ENCODE measurements around the gene FGF14. TPM values are rescaled to one million over a fixed set of nuclear protein-coding genes. Genes with fewer than 3 reads are reported as not detected.

FGF14 gene
- total and polyA plus RNA-seq, 2 of the 4 experiments (the other 2 are of a cell fraction) = under 0.01 TPM; not detected in 1

DNA sequence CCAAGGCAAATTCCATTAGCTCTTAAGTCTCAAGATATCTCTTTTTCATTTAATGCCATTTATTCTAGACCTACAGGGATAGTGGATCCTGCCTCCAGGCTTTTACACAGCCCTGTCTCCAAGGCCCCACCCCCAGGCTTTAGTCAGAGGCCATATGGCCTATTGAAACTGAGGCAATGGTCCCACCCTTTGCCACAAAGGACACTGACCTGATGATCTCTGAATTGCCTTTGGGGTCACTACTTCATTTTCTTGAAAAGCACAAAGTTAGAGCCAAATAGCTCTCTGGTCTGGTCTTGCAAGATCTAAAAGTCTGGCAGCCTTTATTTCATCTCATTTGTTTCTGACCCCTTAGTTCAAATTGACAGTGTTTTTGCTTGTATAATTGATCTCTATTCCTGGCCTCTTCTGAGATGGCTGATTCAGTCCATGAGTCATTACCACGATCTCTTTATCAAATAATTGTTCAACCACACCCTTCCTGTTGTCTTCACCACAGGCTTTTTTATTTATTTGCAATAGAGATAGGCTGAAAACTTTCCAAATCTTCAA, 209.8 kb downstream of the FGF14 start:
- Histone ChIP-seq H3K9me3 (ENCODE audit: control insufficient read depth, insufficient read depth, low read length) (no peaks in the 10 kb centered on the region), H3K27me3 (ENCODE audit: control insufficient read depth, insufficient read depth, low read length) (no peaks in the 10 kb centered on the region), H3K4me3 (ENCODE audit: insufficient read depth, low read depth, low read length) (no peak overlapping the region), H3K9me1 (ENCODE audit: insufficient read depth, low read length) (no peaks in the 10 kb centered on the region), H3K18ac (ENCODE audit: low read depth, low read length) (no peak overlapping the region), H3K56ac (ENCODE audit: extremely low read depth, insufficient read depth, low read length) (no peak overlapping the region), H4K91ac (ENCODE audit: insufficient read depth, low read depth, low read length) (no peak overlapping the region), H2AK5ac (ENCODE audit: low read depth, low read length) (no peak overlapping the region), H3K9ac (ENCODE audit: low read depth, low read length) (no peak overlapping the region), H3K79me1 (ENCODE audit: low read depth in 1 of 2, low read length in 2 of 2) (no peaks in the 10 kb centered on the region), H2AK9ac (replicated peaks; ENCODE audit: low read depth, low read length, poor library complexity) (no peak overlapping the region), H3K27ac (ENCODE audit: insufficient read depth, low read length) (no peak overlapping the region), H2BK15ac (ENCODE audit: low read depth, low read length) (no peak overlapping the region), H4K20me1 (ENCODE audit: insufficient read depth, low read length) (no peaks in the 10 kb centered on the region), H2BK5ac (ENCODE audit: low read depth, low read length, poor library complexity, severe bottlenecking) (no peak overlapping the region), H3K4ac (ENCODE audit: low read depth, low read length) (peak overlapping the region; percentile 34; the same call in 1 of the 2 replicates), H2BK120ac (ENCODE audit: low read depth, low read length) (0 out of 2 replicates have a peak overlapping the region, but pooled peaks have one; percentile 17), H4K5ac (ENCODE audit: low read depth, low read length) (no peak overlapping the region), H3K36me3 (ENCODE audit: control insufficient read depth, insufficient read depth, low read length) (no peaks in the 10 kb centered on the region), H3K4me1 (ENCODE audit: control insufficient read depth, insufficient read depth, low read length) (peaks cover 4% of the 10 kb centered on the region; the same call in 1 of the 2 replicates), H2BK20ac (ENCODE audit: low read depth, low read length) (no peak overlapping the region), H4K8ac (ENCODE audit: low read depth in 2 of 2, low read length in 2 of 2) (no peak overlapping the region), H3K14ac (replicated peaks; ENCODE audit: low read depth, low read length) (no peak overlapping the region), H3K4me2 (ENCODE audit: low read depth, low read length) (no peak overlapping the region; the same call in 1 of the 2 replicates), H2AFZ (replicated peaks; ENCODE audit: low read length, poor library complexity) (no peak overlapping the region), H3K23ac (ENCODE audit: low read depth, low read length) (no peak overlapping the region)
- TF ChIP-seq, protein P1, sequence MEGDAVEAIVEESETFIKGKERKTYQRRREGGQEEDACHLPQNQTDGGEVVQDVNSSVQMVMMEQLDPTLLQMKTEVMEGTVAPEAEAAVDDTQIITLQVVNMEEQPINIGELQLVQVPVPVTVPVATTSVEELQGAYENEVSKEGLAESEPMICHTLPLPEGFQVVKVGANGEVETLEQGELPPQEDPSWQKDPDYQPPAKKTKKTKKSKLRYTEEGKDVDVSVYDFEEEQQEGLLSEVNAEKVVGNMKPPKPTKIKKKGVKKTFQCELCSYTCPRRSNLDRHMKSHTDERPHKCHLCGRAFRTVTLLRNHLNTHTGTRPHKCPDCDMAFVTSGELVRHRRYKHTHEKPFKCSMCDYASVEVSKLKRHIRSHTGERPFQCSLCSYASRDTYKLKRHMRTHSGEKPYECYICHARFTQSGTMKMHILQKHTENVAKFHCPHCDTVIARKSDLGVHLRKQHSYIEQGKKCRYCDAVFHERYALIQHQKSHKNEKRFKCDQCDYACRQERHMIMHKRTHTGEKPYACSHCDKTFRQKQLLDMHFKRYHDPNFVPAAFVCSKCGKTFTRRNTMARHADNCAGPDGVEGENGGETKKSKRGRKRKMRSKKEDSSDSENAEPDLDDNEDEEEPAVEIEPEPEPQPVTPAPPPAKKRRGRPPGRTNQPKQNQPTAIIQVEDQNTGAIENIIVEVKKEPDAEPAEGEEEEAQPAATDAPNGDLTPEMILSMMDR (conservative IDR thresholded peaks at IDR 0.05; ENCODE audit: low read depth, low read length) = no peak
- no peak for TF ChIP-seq RCOR1 (IDR thresholded peaks at IDR 0.05; ENCODE audit: insufficient replicate concordance, low read length)
- TF ChIP-seq RAD21 (IDR thresholded peaks at IDR 0.05; ENCODE audit: low read length) = no peak
- no peak for TF ChIP-seq SMC3 (IDR thresholded peaks at IDR 0.05; ENCODE audit: low read depth, low read length)
- TF ChIP-seq, protein P2, sequence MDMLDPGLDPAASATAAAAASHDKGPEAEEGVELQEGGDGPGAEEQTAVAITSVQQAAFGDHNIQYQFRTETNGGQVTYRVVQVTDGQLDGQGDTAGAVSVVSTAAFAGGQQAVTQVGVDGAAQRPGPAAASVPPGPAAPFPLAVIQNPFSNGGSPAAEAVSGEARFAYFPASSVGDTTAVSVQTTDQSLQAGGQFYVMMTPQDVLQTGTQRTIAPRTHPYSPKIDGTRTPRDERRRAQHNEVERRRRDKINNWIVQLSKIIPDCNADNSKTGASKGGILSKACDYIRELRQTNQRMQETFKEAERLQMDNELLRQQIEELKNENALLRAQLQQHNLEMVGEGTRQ (IDR thresholded peaks at IDR 0.05; ENCODE audit: low read depth, low read length) = no peak
- TF ChIP-seq MXI1 (IDR thresholded peaks at IDR 0.05; ENCODE audit: borderline replicate concordance, low read depth, low read length) = no peak
- no peak for TF ChIP-seq CEBPB (IDR thresholded peaks at IDR 0.05; ENCODE audit: low read depth, low read length)
- no peak for TF ChIP-seq MAFK (IDR thresholded peaks at IDR 0.05; ENCODE audit: low read depth, low read length)
- 0 out of 2 replicates have a peak, but pooled peaks have one; percentile 13 for TF ChIP-seq FOS (IDR thresholded peaks at IDR 0.05; ENCODE audit: low read depth, low read length)
- CTCF ChIA-PET = no interaction called here
- in situ Hi-C loops (cut with MboI; ENCODE audit: low sequenced_read_pairs) = no loop called here
- dilution Hi-C loops (cut with HindIII; ENCODE audit: low sequenced_read_pairs, unreplicated experiment) = no loop called here
- peak; percentile 64 for ATAC-seq (ENCODE audit: low read depth)
- intact Hi-C loops (cut with micrococcal nuclease) = no loop called here
- no CpG with 5 or more reads among the region's 1 CpG for WGBS, 2 experiments (ENCODE audit: extremely low coverage in 2 of 2, insufficient read length in 1 of 2)
- DNase-seq = peak; percentile 62
- BruUV-seq (replicated peaks) = no TSS peak
- POLR2A ChIA-PET (ENCODE audit: unreplicated experiment) = no interaction called here

All from IMR-90 (cell line).